HG03354 (cell line): Measurements from ENCODE around the gene BRD2.
"Not testable (repeated sequence)": the region's sequence is repeated elsewhere in the genome, so short reads cannot be mapped to it uniquely, and the experiment has no call there.

Experiments used
- ATAC-seq: cut with Tn5 transposase; IDR thresholded peaks from one replicate; pipeline ENCODE4 v1.9.1; 2021; ENCODE audit warnings: mild to moderate bottlenecking; ENCODE audit not compliant: unreplicated experiment, poor library complexity, severe bottlenecking

Gene BRD2

GRCh38 chr6:32968093-32968866 lies at the start of gene BRD2:
Gene BRD2 (plus strand): TSS chr6:32968594. CDS start chr6:32972899, 4,305 bp downstream.
- peak; percentile 39 for ATAC-seq

- ATAC-seq = no peak
These were observed 47.7 kb upstream of the BRD2 start for GRCh38 chr6:32920715-32921114.

- no peak for ATAC-seq
These were observed 46.3 kb upstream of the BRD2 start for GRCh38 chr6:32922083-32922482.

GRCh38 chr6:32931211-32931610 lies 37.2 kb upstream of the BRD2 start:
- no peak for ATAC-seq

GRCh38 chr6:32932132-32932868 lies 36.1 kb upstream of the BRD2 start:
- ATAC-seq = no peak

GRCh38 chr6:32933661-32934085 lies 34.7 kb upstream of the BRD2 start:
- no peak for ATAC-seq

- no peak for ATAC-seq
These were observed 32.7 kb upstream of the BRD2 start for GRCh38 chr6:32935551-32936238.

GRCh38 chr6:32936239-32937152 lies 31.9 kb upstream of the BRD2 start:
- ATAC-seq = no peak

- no peak for ATAC-seq
These were observed 31.2 kb upstream of the BRD2 start for GRCh38 chr6:32937230-32937633.

GRCh38 chr6:32938494-32938893 lies 29.9 kb upstream of the BRD2 start:
- ATAC-seq = no peak

GRCh38 chr6:32940656-32941213 lies 27.7 kb upstream of the BRD2 start, which contains the start of gene HLA-DMB:
Gene HLA-DMB (minus strand): TSS chr6:32941028. CDS start chr6:32940807, 221 bp downstream.
- ATAC-seq = peak; percentile 57

- peak; percentile 65 for ATAC-seq
These were observed 27.1 kb upstream of the BRD2 start for GRCh38 chr6:32941214-32941768.

GRCh38 chr6:32942555-32943123 lies 25.8 kb upstream of the BRD2 start:
- ATAC-seq = not testable (repeated sequence)

- ATAC-seq = peak; percentile 47
These were observed 24.3 kb upstream of the BRD2 start for GRCh38 chr6:32943864-32944649.

- ATAC-seq = no peak
These were observed 23.2 kb upstream of the BRD2 start for GRCh38 chr6:32945108-32945760.

- no peak for ATAC-seq
These were observed 22.4 kb upstream of the BRD2 start for GRCh38 chr6:32945953-32946352.

GRCh38 chr6:32946893-32947292 lies 21.5 kb upstream of the BRD2 start:
- ATAC-seq = no peak
